HG02981 (cell line): ENCODE measurements around the gene TAAR2.
"Not testable (repeated sequence)": the region's sequence is repeated elsewhere in the genome, so short reads cannot be mapped to it uniquely, and the experiment has no call there.

Experiments
- ATAC-seq: cut with Tn5 transposase; IDR thresholded peaks from one replicate; pipeline ENCODE4 v1.9.1; 2021; ENCODE audit warnings: mild to moderate bottlenecking, moderate library complexity; ENCODE audit not compliant: unreplicated experiment

Gene TAAR2

GRCh38 chr6:132614554-132614953, 9.5 kb downstream of the TAAR2 start:
- no peak for ATAC-seq

- no peak for ATAC-seq
These were observed 11.5 kb downstream of the TAAR2 start for GRCh38 chr6:132612449-132613108.

GRCh38 chr6:132611616-132612015, 12.5 kb downstream of the TAAR2 start:
- ATAC-seq: no peak

- ATAC-seq: peak; percentile 93
These were observed 16.4 kb downstream of the TAAR2 start for GRCh38 chr6:132607544-132608233.

GRCh38 chr6:132604635-132605152, 19.4 kb downstream of the TAAR2 start:
- ATAC-seq: no peak

GRCh38 chr6:132600900-132601299, 23.2 kb downstream of the TAAR2 start:
- not testable (repeated sequence) for ATAC-seq

GRCh38 chr6:132598473-132598872, 25.6 kb downstream of the TAAR2 start:
- peak; percentile 76 for ATAC-seq

GRCh38 chr6:132596201-132596600, 27.9 kb downstream of the TAAR2 start:
- no peak for ATAC-seq

- ATAC-seq: no peak
These were observed 31.2 kb downstream of the TAAR2 start for GRCh38 chr6:132592855-132593254.

- ATAC-seq: no peak
These were observed 33.7 kb downstream of the TAAR2 start for GRCh38 chr6:132590362-132590761.

GRCh38 chr6:132589454-132589853, 34.6 kb downstream of the TAAR2 start, which contains the start of gene TAAR5:
Gene TAAR5, minus strand, starts transcription at chr6:132589741. Its CDS starts 55 bp downstream, at chr6:132589686.
- no peak for ATAC-seq

GRCh38 chr6:132587424-132587823, 36.7 kb downstream of the TAAR2 start:
- no peak for ATAC-seq

GRCh38 chr6:132584698-132585097, 39.4 kb downstream of the TAAR2 start:
- ATAC-seq: no peak

- no peak for ATAC-seq
These were observed 52.3 kb downstream of the TAAR2 start for GRCh38 chr6:132571774-132572173.

- ATAC-seq: no peak
These were observed 53.8 kb downstream of the TAAR2 start, which contains the start of gene TAAR6 for GRCh38 chr6:132570221-132570777. Gene TAAR6, plus strand, starts transcription at chr6:132570322. Its CDS starts 0 bp downstream, at chr6:132570322.

- ATAC-seq: no peak
These were observed 54.9 kb downstream of the TAAR2 start for GRCh38 chr6:132569170-132569569.

- ATAC-seq: no peak
These were observed 55.5 kb downstream of the TAAR2 start for GRCh38 chr6:132568611-132569010.

GRCh38 chr6:132567566-132567965, 56.5 kb downstream of the TAAR2 start:
- ATAC-seq: no peak
